OCI-LY1 (cell line): ENCODE data around the gene SLTM.
A peak's percentile ranks its signal among the peaks of the same experiment; 100 is the strongest.

Experiments
- H2AFZ ChIP-seq: fragments of 200-600 bp; sonication (generic), shearing (Covaris generic); 2 replicates; pipeline ENCODE4 v1.6.0; 2014; ENCODE audit warnings: antibody characterized with exemption, mild to moderate bottlenecking, low read length
- H3F3A ChIP-seq: fragments of 200-600 bp; sonication (generic), shearing (Covaris generic); 2 replicates; pipeline ENCODE4 v1.6.0; 2014; ENCODE audit warnings: mild to moderate bottlenecking, antibody characterized with exemption, low read length, moderate library complexity; ENCODE audit not compliant: insufficient read depth
- H3K27ac ChIP-seq: fragments of 200-600 bp; sonication (generic); 2 replicates; pipeline ENCODE4 v1.5.1; 2014; ENCODE audit warnings: low read length, mixed run types, mild to moderate bottlenecking, low read depth; ENCODE audit not compliant: poor library complexity, severe bottlenecking
- H3K27me3 ChIP-seq: fragments of 200-600 bp; sonication (generic); 2 replicates; pipeline ENCODE4 v1.6.0; 2014; ENCODE audit warnings: antibody characterized with exemption, mild to moderate bottlenecking, low read length, moderate library complexity; ENCODE audit not compliant: insufficient read depth
- H3K36me3 ChIP-seq: fragments of 200-600 bp; sonication (generic); 2 replicates; pipeline ENCODE4 v1.6.1; 2014; ENCODE audit warnings: mild to moderate bottlenecking, antibody characterized with exemption, low read length, moderate library complexity, mixed read lengths; ENCODE audit not compliant: insufficient read depth
- H3K4me1 ChIP-seq: fragments of 200-600 bp; sonication (generic); 2 replicates; pipeline ENCODE4 v1.5.1; 2014; ENCODE audit warnings: mild to moderate bottlenecking, low read length, moderate library complexity; ENCODE audit not compliant: insufficient read depth, severe bottlenecking
- H3K4me2 ChIP-seq: fragments of 200-600 bp; sonication (generic), shearing (Covaris generic); 2 replicates; pipeline ENCODE4 v1.6.1; 2014; ENCODE audit warnings: low read length
- H3K4me3 ChIP-seq: fragments of 200-600 bp; sonication (generic); 2 replicates; pipeline ENCODE4 v1.5.1; 2014; ENCODE audit warnings: low read length, low read depth, mild to moderate bottlenecking, mixed read lengths; ENCODE audit not compliant: poor library complexity, severe bottlenecking
- H3K79me2 ChIP-seq: fragments of 200-600 bp; shearing (Covaris generic); 2 replicates; pipeline ENCODE4 v1.6.1; 2016; ENCODE audit warnings: mixed run types, low read length, mixed read lengths; ENCODE audit not compliant: insufficient read depth
- H3K9ac ChIP-seq: fragments of 200-600 bp; sonication (generic), shearing (Covaris generic); 2 replicates; pipeline ENCODE4 v1.6.1; 2014; ENCODE audit warnings: mild to moderate bottlenecking, low read length, mixed read lengths
- H3K9me2 ChIP-seq: fragments of 200-600 bp; sonication (generic), shearing (Covaris generic); 2 replicates; pipeline ENCODE4 v1.6.1; 2014; ENCODE audit warnings: low read depth, mild to moderate bottlenecking, low read length, mixed read lengths
- H3K9me3 ChIP-seq: fragments of 200-600 bp; shearing (Covaris generic); 2 replicates; pipeline ENCODE4 v1.6.1; 2014; ENCODE audit warnings: low read length, mixed read lengths
- H4K20me1 ChIP-seq: fragments of 200-600 bp; sonication (generic), shearing (Covaris generic); 2 replicates; pipeline ENCODE4 v1.6.0; 2016; ENCODE audit warnings: mild to moderate bottlenecking, low read length; ENCODE audit not compliant: insufficient read depth
- CTCF ChIP-seq: fragments of 200-600 bp; sonication (generic), shearing (Covaris generic); IDR thresholded peaks from 2 replicates; pipeline ENCODE4 v1.5.1; 2017; ENCODE audit warnings: mild to moderate bottlenecking, antibody characterized with exemption, low read length, moderate library complexity, mixed read lengths
- EZH2 ChIP-seq: fragments of 200-600 bp; sonication (generic), shearing (Covaris generic); IDR thresholded peaks from 2 replicates; pipeline ENCODE4 v1.8.0; 2017; ENCODE audit warnings: borderline replicate concordance, mixed run types, mild to moderate bottlenecking, antibody characterized with exemption, low read length, moderate library complexity, mixed read lengths

The SLTM gene

GRCh38 chr15:58958811-58959210 lies 25.3 kb upstream of the SLTM start:
- Histone ChIP-seq H3K27ac (no peak overlapping the region), H3K4me3 (no peak overlapping the region), H3K9ac (no peak overlapping the region), H3K27me3 (no peaks in the 10 kb centered on the region), H3K4me1 (peaks cover 3% of the 10 kb centered on the region), H3K36me3 (no peaks in the 10 kb centered on the region), H3K9me2 (no peaks in the 10 kb centered on the region), H3K9me3 (no peaks in the 10 kb centered on the region), H2AFZ (no peak overlapping the region), H3K4me2 (no peak overlapping the region), H4K20me1 (no peaks in the 10 kb centered on the region), H3K79me2 (no peaks in the 10 kb centered on the region), H3F3A (no peaks in the 10 kb centered on the region)
- TF ChIP-seq EZH2, result no peak
- TF ChIP-seq CTCF, result no peak

- no peaks in the 10 kb centered on the region for H3F3A ChIP-seq
- no peaks in the 10 kb centered on the region for H3K79me2 ChIP-seq
- no peaks in the 10 kb centered on the region for H4K20me1 ChIP-seq
- H3K4me3 ChIP-seq, result no peak overlapping the region
- no peaks in the 10 kb centered on the region for H3K27me3 ChIP-seq
- no peaks in the 10 kb centered on the region for H3K9me2 ChIP-seq
- H3K4me1 ChIP-seq, result peaks cover 3% of the 10 kb centered on the region
- no peak overlapping the region for H3K27ac ChIP-seq
- TF ChIP-seq CTCF (peak; percentile 94), EZH2 (no peak)
- H3K36me3 ChIP-seq, result no peaks in the 10 kb centered on the region
- H3K9ac ChIP-seq, result no peak overlapping the region
- H2AFZ ChIP-seq, result no peak overlapping the region
- no peaks in the 10 kb centered on the region for H3K9me3 ChIP-seq
- H3K4me2 ChIP-seq, result no peak overlapping the region
Observed at GRCh38 chr15:58957101-58957973, 23.9 kb upstream of the SLTM start.

- no peaks in the 10 kb centered on the region for H3K9me2 ChIP-seq
- no peak overlapping the region for H3K27ac ChIP-seq
- no peak overlapping the region for H2AFZ ChIP-seq
- H3K79me2 ChIP-seq, result no peaks in the 10 kb centered on the region
- H3K4me1 ChIP-seq, result peaks cover 3% of the 10 kb centered on the region
- no peaks in the 10 kb centered on the region for H3K36me3 ChIP-seq
- no peak overlapping the region for H3K4me3 ChIP-seq
- H3K27me3 ChIP-seq, result no peaks in the 10 kb centered on the region
- no peaks in the 10 kb centered on the region for H4K20me1 ChIP-seq
- TF ChIP-seq EZH2, result no peak
- no peak for TF ChIP-seq CTCF
- no peak overlapping the region for H3K9ac ChIP-seq
- H3K9me3 ChIP-seq, result no peaks in the 10 kb centered on the region
- H3K4me2 ChIP-seq, result no peak overlapping the region
- H3F3A ChIP-seq, result no peaks in the 10 kb centered on the region
Observed at GRCh38 chr15:58952751-58953150, 19.3 kb upstream of the SLTM start.
